NB4 (cell line): Measurements from ENCODE around the gene SCN3A.

Experiments
- DNase-seq: peaks from one replicate; pipeline ENCODE4 v3.0.0; 2010; ENCODE audit warnings: low read depth
- H3K4me3 ChIP-seq: one replicate; pipeline ENCODE4 v1.5.1; 2011; ENCODE audit warnings: mild to moderate bottlenecking, low read depth, low read length, moderate library complexity
- MYC ChIP-seq: IDR thresholded peaks from 2 replicates; pipeline ENCODE4 v1.6.1; 2011; ENCODE audit warnings: low read depth, low read length
- POLR2A ChIP-seq: IDR thresholded peaks from 2 replicates; pipeline ENCODE4 v1.6.1; 2011; ENCODE audit warnings: mild to moderate bottlenecking; ENCODE audit not compliant: insufficient read length; ENCODE audit errors: extremely low read depth
- TF ChIP-seq, protein P1 (sequence below): IDR thresholded peaks from one replicate; pipeline ENCODE4 v1.5.1; 2012; ENCODE audit warnings: low read depth, low read length
- TF ChIP-seq, protein P2 (sequence below): IDR thresholded peaks from 2 replicates; pipeline ENCODE4 v1.6.1; 2011; ENCODE audit warnings: low read depth, low read length

SCN3A gene

DNA sequence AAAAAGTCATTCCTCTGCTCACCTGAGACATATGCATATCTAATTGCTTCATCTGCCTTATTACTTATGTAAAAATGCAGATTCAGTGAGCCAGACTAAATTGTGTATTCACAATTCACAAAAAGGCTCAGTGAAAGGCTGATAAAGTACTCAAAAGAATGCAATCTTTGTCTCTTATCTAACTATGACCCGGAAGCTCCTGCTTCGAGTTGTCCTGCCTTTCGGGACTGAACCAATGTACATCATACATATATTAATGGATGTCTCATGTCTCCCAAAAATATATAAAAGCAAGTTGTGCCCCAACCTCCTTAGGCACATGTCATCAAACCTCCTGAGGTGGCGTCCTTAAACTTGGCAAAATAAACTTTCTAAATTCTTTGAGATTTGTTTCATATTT is 120.5 kb downstream of the SCN3A start:
- no peak overlapping the region for H3K4me3 ChIP-seq
- no peak for TF ChIP-seq POLR2A
- TF ChIP-seq, protein P1, sequence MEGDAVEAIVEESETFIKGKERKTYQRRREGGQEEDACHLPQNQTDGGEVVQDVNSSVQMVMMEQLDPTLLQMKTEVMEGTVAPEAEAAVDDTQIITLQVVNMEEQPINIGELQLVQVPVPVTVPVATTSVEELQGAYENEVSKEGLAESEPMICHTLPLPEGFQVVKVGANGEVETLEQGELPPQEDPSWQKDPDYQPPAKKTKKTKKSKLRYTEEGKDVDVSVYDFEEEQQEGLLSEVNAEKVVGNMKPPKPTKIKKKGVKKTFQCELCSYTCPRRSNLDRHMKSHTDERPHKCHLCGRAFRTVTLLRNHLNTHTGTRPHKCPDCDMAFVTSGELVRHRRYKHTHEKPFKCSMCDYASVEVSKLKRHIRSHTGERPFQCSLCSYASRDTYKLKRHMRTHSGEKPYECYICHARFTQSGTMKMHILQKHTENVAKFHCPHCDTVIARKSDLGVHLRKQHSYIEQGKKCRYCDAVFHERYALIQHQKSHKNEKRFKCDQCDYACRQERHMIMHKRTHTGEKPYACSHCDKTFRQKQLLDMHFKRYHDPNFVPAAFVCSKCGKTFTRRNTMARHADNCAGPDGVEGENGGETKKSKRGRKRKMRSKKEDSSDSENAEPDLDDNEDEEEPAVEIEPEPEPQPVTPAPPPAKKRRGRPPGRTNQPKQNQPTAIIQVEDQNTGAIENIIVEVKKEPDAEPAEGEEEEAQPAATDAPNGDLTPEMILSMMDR: no peak
- no peak for TF ChIP-seq MYC
- TF ChIP-seq, protein P2, sequence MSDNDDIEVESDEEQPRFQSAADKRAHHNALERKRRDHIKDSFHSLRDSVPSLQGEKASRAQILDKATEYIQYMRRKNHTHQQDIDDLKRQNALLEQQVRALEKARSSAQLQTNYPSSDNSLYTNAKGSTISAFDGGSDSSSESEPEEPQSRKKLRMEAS: no peak
- no peak for DNase-seq

DNA sequence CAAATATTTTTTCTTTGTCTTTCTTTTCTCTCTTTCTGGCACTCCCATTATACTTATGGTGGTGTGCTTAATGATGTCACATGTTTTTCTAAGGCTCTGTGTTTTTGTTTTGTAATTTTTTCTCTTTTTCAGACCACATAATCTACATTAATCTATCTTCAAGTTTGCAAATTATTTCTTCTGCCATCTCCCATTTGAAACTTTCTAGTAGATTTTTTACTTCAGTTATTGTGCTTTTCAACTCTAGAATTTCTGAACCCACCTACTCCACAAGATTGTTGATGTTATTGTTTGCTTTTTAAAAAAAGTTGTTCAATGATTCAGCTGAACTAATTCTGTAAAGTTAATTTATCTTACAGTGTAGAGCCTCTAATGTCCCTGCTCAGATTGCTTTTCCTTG is 121.4 kb downstream of the SCN3A start:
- no peak overlapping the region for H3K4me3 ChIP-seq
- DNase-seq: no peak
- TF ChIP-seq MYC: no peak
- no peak for TF ChIP-seq POLR2A
- TF ChIP-seq, protein P1: no peak
- TF ChIP-seq, protein P2: no peak

DNA sequence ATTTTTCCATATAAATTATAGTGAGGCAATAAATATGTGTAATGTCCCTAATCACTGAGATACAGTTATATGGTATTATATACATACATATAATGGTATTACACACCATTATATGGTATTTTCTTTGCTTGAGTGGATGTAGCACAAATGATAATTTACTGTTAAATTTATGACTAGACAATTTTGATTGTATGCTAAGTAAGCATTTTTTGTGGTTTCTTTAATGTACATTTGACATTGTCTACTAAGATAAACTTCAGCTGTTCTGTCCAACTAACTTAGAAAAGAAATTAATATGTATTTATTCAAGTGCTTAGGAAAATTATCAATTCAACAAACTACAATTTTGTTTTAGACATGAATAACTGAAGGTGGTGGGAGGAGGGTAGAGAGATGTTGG is 122.6 kb downstream of the SCN3A start:
- H3K4me3 ChIP-seq: no peak overlapping the region
- TF ChIP-seq, protein P2: no peak
- TF ChIP-seq POLR2A (no peak), MYC (no peak)
- TF ChIP-seq, protein P1: no peak
- DNase-seq: no peak

DNA sequence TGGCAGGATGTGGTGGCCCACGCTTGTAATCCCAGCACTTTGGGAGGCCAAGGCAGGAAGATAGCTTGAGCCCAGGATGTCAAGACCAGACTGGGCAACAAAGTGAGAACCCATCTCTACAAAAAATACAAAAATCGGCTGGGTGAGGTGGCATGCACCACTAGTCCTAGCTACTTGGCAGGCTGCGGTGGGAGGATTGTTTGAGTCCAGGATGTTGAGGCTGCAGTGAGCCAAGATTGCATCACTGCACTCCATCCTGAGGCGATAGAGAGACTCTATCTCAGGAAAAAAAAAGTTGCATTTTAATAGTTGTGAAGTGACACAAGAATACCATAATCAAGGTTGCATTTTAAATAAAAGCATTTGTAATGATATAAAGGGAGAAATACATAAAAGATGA is 124.4 kb downstream of the SCN3A start:
- DNase-seq: no peak
- TF ChIP-seq, protein P2: no peak
- TF ChIP-seq POLR2A (no peak), MYC (no peak)
- TF ChIP-seq, protein P1: no peak

DNA sequence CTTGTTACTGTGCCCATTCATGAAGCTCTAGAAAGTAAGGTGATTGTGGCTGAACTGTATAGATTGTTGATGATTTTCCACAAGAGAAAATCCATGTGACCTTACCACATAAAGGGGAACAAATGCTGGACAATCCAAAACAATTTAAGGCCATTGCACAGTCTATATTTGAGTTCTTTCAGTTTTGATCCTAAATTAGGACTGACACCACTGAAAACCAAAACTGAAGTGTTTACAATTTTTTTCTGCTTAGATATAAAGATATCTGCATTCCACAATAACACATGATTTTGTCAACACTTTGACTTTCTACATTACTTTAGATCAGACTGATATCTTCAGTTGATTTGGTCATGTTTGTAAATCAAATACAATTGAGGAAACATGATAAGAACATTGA is 124.9 kb downstream of the SCN3A start:
- H3K4me3 ChIP-seq: no peak overlapping the region
- DNase-seq: no peak
- TF ChIP-seq, protein P2: no peak

More for the DNA sequence above, 124.4 kb downstream of the SCN3A start:
- H3K4me3 ChIP-seq: no peak overlapping the region

DNA sequence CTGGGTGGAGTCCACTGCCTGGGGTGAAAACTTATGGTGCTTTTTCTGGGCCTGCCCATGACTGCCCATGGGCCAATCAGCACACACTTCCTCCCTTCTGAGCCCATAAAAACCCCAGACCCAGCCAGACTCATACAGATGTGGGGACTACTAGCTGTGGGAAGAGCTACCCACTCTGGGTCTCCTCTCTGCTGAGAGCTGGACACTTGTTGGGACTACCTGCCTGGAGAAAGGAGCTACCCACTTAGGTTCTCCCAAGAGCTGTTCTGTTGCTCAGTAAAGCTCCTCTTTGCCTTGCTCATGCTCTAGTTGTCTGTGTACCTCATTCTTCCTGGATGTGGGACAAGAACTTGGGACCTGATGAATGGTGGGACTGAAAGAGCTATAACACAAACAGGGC is 129.0 kb downstream of the SCN3A start:
- H3K4me3 ChIP-seq: no peak overlapping the region
- peak; percentile 4 for DNase-seq
- TF ChIP-seq, protein P2: no peak
- TF ChIP-seq POLR2A: no peak

DNA sequence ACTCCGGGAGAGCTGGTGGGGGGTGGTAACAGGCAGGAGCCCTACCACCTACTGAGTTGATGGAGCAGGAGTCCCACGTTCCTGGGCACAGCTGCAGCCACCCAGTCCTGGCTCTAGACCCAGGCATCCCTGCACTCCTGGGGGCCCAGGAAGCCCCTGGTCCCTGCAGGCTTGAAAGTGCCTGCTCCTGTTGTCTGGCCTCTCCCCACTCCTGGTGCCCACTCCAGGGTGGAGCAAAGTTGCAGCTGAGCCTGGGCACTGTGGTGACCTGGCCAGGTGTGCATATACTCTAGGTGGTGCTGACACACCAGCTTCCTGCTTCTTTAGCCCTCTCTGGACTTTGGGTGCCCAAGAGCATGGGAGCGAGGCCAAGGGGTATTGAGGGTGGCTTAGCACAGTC is 129.5 kb downstream of the SCN3A start:
- no peak for DNase-seq
- TF ChIP-seq MYC (no peak), POLR2A (no peak)
- TF ChIP-seq, protein P1: no peak
- TF ChIP-seq, protein P2: no peak
- no peak overlapping the region for H3K4me3 ChIP-seq
